ENCODE measurements around the gene USP22.

DNA sequence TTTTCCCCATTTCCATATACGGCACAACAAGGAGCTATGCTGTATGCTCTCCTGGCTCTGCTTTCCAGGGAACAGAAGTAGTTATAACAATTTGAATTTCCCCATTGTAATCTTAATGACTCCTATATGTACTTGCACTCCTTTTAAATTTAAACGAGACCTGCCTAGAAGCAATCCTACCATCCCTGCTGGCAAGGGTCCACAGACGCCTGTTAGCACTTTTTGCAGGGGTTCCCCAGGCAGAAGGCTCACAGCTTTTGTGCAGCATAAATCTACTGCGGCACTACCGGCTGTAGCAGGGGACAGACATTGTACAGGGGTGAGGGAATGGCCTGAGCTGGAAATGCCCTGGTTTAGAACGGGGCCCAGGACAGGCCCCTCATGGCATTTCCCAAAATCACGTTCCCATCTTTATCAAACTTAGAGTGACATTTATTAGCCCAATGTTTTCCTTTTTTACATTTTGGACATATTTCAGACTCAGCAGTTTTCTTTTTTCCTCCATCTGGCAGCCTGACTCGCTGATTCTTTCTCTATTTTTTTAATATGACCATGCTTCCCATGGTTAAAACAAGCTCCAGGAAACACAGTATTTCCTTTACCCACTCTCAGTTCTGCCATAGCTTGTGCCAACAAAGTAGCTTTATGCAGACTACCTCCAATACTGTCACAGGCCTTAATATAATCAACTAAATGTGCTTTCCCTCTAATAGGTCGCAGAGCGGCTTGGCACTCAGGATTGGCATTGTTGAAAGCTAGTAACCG is 35.4 kb upstream of the USP22 start:
- TF ChIP-seq, protein P1, sequence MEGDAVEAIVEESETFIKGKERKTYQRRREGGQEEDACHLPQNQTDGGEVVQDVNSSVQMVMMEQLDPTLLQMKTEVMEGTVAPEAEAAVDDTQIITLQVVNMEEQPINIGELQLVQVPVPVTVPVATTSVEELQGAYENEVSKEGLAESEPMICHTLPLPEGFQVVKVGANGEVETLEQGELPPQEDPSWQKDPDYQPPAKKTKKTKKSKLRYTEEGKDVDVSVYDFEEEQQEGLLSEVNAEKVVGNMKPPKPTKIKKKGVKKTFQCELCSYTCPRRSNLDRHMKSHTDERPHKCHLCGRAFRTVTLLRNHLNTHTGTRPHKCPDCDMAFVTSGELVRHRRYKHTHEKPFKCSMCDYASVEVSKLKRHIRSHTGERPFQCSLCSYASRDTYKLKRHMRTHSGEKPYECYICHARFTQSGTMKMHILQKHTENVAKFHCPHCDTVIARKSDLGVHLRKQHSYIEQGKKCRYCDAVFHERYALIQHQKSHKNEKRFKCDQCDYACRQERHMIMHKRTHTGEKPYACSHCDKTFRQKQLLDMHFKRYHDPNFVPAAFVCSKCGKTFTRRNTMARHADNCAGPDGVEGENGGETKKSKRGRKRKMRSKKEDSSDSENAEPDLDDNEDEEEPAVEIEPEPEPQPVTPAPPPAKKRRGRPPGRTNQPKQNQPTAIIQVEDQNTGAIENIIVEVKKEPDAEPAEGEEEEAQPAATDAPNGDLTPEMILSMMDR (IDR thresholded peaks at IDR 0.05) = no peak
- TF ChIP-seq POLR2A (IDR thresholded peaks at IDR 0.05) = no peak

All from testis (tissue), 2 donors.